Panc1 (cell line): ENCODE measurements around the gene GJB1. TPM values are rescaled to one million over a fixed set of nuclear protein-coding genes. Genes with fewer than 3 reads are reported as not detected.

Experiments
- ATAC-seq: fragments of 200-7000 bp; cut with Tn5 transposase; 2 replicates; pipeline ENCODE4 v1.9.1; 2020; ENCODE audit warnings: mild to moderate bottlenecking, moderate library complexity
- BruUV-seq: library from RNA; stranded (reverse); fragments of 400-500 nt; replicated peaks from 2 replicates; lab custom pipeline; 2021; lab: Mats Ljungman, UMichigan
- CTCF ChIA-PET: fragments of 300-600 bp; sonication (Branson Sonifier 250); formaldehyde crosslinking; loops from one replicate; lab custom pipeline; 2022; ENCODE audit warnings: antibody characterized with exemption; lab: Charles Lee
- POLR2A ChIA-PET: fragments of 300-600 bp; sonication (Branson Sonifier 250); formaldehyde crosslinking; loops from one replicate; lab custom pipeline; 2022; ENCODE audit warnings: antibody characterized with exemption; lab: Charles Lee
- DNase-seq: peaks from one replicate; pipeline ENCODE4 v3.0.0-alpha.2; 2010; ENCODE audit warnings: low read depth, low spot score
- H3K27ac ChIP-seq: 2 replicates; pipeline ENCODE4 v1.5.1; 2011; ENCODE audit warnings: mild to moderate bottlenecking, low read length, inconsistent platforms
- H3K27me3 ChIP-seq: fragments of 200-500 bp; sonication (Bioruptor generic); 2 replicates; pipeline ENCODE4 v1.6.0; 2014; ENCODE audit warnings: low read length, inconsistent platforms; ENCODE audit not compliant: control insufficient read depth, insufficient read depth
- H3K36me3 ChIP-seq: fragments of 200-500 bp; sonication (Bioruptor generic); 2 replicates; pipeline ENCODE4 v1.5.1; 2014; ENCODE audit warnings: inconsistent platforms, mild to moderate bottlenecking, low read length, moderate library complexity; ENCODE audit not compliant: control insufficient read depth, insufficient read depth
- H3K4me1 ChIP-seq: 2 replicates; pipeline ENCODE4 v1.5.1; 2011; ENCODE audit warnings: inconsistent platforms, mild to moderate bottlenecking, low read length, moderate library complexity; ENCODE audit not compliant: control insufficient read depth, insufficient read depth
- H3K4me3 ChIP-seq, 2 experiments: 2 replicates each; pipeline ENCODE4 v1.5.1; 2011 to 2012; ENCODE audit warnings: low read depth in 2 of 2, low read length in 2 of 2, mild to moderate bottlenecking in 2 of 2, inconsistent platforms in 1 of 2, moderate library complexity in 1 of 2
- H3K9me3 ChIP-seq: fragments of 200-500 bp; sonication (Bioruptor generic); 2 replicates; pipeline ENCODE4 v1.5.1; 2014; ENCODE audit warnings: low read depth, mild to moderate bottlenecking, inconsistent platforms, low read length, moderate library complexity; ENCODE audit not compliant: control insufficient read depth, insufficient read depth
- CTCF ChIP-seq: fragments of 450-650 bp; IDR thresholded peaks from 2 replicates; pipeline ENCODE4 v1.5.1; 2017; ENCODE audit warnings: mild to moderate bottlenecking
- POLR2AphosphoS5 ChIP-seq: IDR thresholded peaks from 2 replicates; pipeline ENCODE4 v1.6.1; 2012; ENCODE audit warnings: mild to moderate bottlenecking, low read depth, low read length, moderate library complexity
- REST ChIP-seq, 2 experiments: IDR thresholded peaks; 2 replicates each; pipeline ENCODE4 v1.6.1; 2011 to 2012; ENCODE audit warnings: low read depth in 2 of 2, control low read depth in 1 of 2, low read length in 1 of 2, mild to moderate bottlenecking in 1 of 2, moderate library complexity in 1 of 2; ENCODE audit not compliant: insufficient read depth in 1 of 2
- SIN3A ChIP-seq: IDR thresholded peaks from 2 replicates; pipeline ENCODE4 v1.6.1; 2012; ENCODE audit warnings: low read depth, mild to moderate bottlenecking, low read length, moderate library complexity, borderline replicate concordance; ENCODE audit not compliant: insufficient read depth
- TCF7L2 ChIP-seq: IDR thresholded peaks from 2 replicates; pipeline ENCODE4 v1.6.1; 2011; ENCODE audit warnings: mild to moderate bottlenecking, low read depth, low read length, inconsistent platforms
- in situ Hi-C: cut with HindIII; loops from 2 replicates; pipeline ENCODE4 v1.10.0; 2016; ENCODE audit warnings: low sequenced_read_pairs, low pct_unique_long_range_greater_than_20kb
- intact Hi-C: fragments of 100-400 bp; cut with micrococcal nuclease; formaldehyde crosslinking; loops from one replicate; pipeline ENCODE4 v1.10.0; 2022; ENCODE audit not compliant: unreplicated experiment
- total RNA-seq: library from RNA; stranded (reverse); gene quantifications from one replicate; pipeline ENCODE4 v1.2.1, GENCODE V29; 2021; ENCODE audit not compliant: unreplicated experiment

Gene GJB1
- total RNA-seq, 1 experiment from 2014 or later = 0.28 TPM

- Histone ChIP-seq H3K36me3 (no peaks in the 10 kb centered on the region), H3K4me1 (no peaks in the 10 kb centered on the region; the same call in none of the 2 replicates), H3K27me3 (no peaks in the 10 kb centered on the region), H3K27ac (no peak overlapping the region), H3K4me3 (no peak overlapping the region), H3K9me3 (no peaks in the 10 kb centered on the region)
- CTCF ChIA-PET = interaction anchor here (0.5 kb wide), 1 partner anchor 928 kb away, joined by 4 read pairs; no protein-coding TSS in a partner anchor
- intact Hi-C loops (no loop called here), in situ Hi-C loops (no loop called here)
- DNase-seq (no peak), ATAC-seq (no peak)
- TF ChIP-seq REST (IDR thresholded peaks at IDR 0.05; ENCODE audit: insufficient read depth in 1 of 2, low read depth in 2 of 2, low read length in 1 of 2) (no peak), SIN3A (no peak), TCF7L2 (no peak), POLR2AphosphoS5 (no peak)
- BruUV-seq = no TSS peak
- POLR2A ChIA-PET = no interaction called here
Observed at GRCh38 chrX:71184803-71185495, 38.1 kb upstream of the GJB1 start.

- H3K27me3 ChIP-seq = no peaks in the 10 kb centered on the region
- no peak for TF ChIP-seq REST (IDR thresholded peaks at IDR 0.05; ENCODE audit: insufficient read depth in 1 of 2, low read depth in 2 of 2, low read length in 1 of 2)
- TF ChIP-seq POLR2AphosphoS5 = no peak
- TF ChIP-seq CTCF = no peak
- no peak for TF ChIP-seq SIN3A
- no peak for TF ChIP-seq TCF7L2
- H3K4me1 ChIP-seq = no peaks in the 10 kb centered on the region
- no peak overlapping the region for H3K27ac ChIP-seq
- H3K4me3 ChIP-seq = no peak overlapping the region
- BruUV-seq = no TSS peak
- no peak for DNase-seq
- intact Hi-C loops = no loop called here
- in situ Hi-C loops = no loop called here
- no peaks in the 10 kb centered on the region for H3K9me3 ChIP-seq
- ATAC-seq = no peak
- ChIA-PET CTCF (no interaction called here), POLR2A (interaction anchor here (0.7 kb wide), 1 partner anchor 28 kb away, joined by 4 read pairs; no protein-coding TSS in a partner anchor)
- H3K36me3 ChIP-seq = no peaks in the 10 kb centered on the region
Observed at GRCh38 chrX:71191248-71191647, 31.8 kb upstream of the GJB1 start.
